ENCODE measurements around the gene UGT1A8.
"Not testable (repeated sequence)": the region's sequence is repeated elsewhere in the genome, so short reads cannot be mapped to it uniquely, and the experiment has no call there.

Gene UGT1A8

DNA sequence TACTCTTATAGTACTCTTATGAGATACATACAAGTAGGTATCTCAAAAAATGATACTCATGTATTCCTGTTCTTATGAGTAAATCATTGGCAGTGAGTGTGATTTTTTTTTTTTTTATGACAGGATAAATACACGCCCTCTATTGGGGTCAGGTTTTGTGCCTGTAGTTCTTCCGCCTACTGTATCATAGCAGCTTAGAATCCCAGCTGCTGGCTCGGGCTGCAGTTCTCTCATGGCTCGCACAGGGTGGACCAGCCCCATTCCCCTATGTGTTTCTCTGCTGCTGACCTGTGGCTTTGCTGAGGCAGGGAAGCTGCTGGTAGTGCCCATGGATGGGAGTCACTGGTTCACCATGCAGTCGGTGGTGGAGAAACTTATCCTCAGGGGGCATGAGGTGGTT, at the start of gene UGT1A8:
TSS of gene UGT1A8 (plus strand) at position 158 of the 400 bp plus-strand sequence. CDS start at position 233, 75 bp downstream.
- not testable (repeated sequence) for DNase-seq (ENCODE audit: low read depth)

DNA sequence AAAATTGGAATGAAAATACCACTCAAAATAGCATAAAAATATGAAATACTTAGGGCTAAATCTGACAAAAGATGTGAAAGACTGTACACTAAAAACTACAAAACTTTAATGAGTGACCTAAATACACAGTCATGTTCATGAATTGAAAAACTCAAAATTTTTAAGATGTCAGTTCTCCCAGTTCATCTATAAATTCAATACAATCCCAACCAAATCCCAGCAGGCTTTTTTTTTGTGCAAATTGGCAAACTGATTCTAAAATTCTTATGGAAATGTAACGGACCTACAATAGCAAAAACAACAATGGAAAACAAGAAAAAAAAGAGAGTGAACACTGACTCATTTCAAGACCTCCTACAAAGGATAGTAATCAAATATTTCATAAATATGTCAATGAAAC, 46.4 kb upstream of the UGT1A8 start:
- DNase-seq (ENCODE audit: low read depth), result no peak

DNA sequence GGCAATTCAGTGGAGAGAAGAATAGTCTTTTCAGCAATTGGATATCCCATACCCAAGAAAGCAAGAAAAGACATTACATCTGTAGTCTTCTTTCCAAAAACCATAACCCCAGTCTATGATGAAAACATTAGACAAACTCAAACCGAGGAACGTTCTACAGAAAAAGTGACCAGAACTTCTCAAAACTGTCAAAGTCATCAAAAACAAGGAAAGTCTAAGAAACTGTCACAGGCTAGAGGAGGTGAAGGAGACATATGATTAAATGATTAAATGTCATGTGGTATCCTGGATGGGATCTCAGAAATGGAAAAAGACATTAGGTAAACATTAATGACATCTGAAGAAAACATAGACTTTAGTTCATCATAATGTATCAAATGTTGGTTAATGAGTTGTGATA, 46.0 kb upstream of the UGT1A8 start:
- DNase-seq (ENCODE audit: low read depth), result no peak

DNA sequence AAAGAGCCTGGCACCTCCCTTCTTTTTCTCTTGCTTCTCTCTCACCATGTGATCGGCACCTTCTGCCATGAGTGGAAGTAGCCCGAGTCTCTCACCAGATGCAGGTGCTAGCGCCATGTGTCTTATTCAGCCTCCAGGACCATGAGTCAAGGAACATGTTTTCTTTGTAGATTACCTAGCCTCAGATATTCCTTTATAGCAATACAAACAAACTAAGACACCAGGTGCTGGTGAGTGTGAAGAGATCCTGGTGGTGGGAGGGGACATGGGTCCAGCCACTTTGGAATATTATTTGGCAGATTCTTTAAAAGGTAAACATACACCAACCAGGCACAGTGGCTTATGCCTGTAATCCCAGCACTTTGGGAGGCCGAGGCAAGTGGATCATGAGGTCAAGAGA, 45.0 kb upstream of the UGT1A8 start:
- DNase-seq (ENCODE audit: low read depth), result no peak

DNA sequence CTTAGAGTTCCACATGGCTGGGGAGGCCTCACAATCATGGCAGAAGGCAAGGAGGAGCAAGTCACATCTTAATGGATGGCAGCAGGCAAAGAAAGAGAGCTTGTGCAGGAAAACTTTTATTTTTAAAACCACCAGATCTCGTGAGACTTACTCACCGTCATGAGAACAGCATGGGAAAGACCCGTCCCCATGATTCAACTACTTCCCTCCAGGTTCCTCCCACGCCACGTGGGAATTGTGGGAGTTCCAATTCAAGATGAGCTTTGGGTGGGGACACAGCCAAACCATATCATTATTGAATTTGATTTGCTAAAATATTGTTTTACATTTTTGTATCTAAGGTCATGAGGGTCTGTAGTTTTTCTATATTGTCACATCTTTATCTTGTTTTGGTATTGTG, 40.1 kb upstream of the UGT1A8 start:
- not testable (repeated sequence) for DNase-seq (ENCODE audit: low read depth)

DNA sequence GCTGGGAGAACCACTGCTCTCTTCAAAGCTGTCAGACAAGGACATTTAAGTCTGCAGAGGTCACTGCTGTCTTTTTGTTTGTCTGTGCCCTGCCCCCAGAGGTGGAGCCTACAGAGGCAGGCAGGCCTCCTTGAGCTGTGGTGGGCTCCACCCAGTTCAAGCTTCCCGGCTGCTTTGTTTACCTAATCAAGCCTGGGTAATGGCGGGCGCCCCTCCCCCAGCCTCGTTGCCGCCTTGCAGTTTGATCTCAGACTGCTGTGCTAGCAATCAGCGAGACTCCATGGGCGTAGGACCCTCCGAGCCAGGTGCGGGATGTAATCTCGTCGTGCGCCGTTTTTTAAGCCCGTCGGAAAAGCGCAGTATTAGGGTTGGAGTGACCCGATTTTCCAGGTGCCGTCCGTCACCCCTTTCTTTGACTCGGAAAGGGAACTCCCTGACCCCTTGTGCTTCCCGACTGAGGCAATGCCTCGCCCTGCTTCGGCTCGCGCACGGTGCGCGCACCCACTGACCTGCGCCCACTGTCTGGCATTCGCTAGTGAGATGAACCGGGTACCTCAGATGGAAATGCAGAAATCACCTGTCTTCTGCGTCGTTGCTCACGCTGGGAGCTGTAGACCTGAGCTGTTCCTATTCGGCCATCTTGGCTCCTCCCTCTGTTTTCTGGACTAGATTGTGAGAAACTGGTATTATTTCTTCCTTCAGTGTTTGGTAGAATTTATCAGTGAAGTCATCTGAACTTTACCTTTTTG, 34.0 kb upstream of the UGT1A8 start:
- not testable (repeated sequence) for DNase-seq (ENCODE audit: low read depth)

DNA sequence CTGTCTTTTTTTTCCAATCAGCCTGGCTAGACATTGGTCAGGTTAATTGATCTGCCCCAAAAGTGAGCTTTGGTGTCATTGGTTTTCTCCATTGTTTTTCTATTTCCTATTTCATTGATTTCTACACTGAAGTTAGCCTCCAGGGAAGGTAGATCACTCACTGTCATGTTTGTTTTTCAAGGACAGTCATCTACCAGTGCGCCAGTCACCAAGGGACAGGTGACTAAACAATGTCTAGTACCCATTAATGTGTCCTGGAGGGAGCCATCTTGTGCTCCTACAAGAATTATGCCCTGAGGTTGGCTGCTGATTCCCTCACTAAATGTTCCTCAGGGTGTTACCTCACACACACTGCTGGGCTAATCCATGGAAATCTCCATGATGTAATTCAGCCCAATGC, 33.2 kb upstream of the UGT1A8 start:
- DNase-seq (ENCODE audit: low read depth), result no peak

DNA sequence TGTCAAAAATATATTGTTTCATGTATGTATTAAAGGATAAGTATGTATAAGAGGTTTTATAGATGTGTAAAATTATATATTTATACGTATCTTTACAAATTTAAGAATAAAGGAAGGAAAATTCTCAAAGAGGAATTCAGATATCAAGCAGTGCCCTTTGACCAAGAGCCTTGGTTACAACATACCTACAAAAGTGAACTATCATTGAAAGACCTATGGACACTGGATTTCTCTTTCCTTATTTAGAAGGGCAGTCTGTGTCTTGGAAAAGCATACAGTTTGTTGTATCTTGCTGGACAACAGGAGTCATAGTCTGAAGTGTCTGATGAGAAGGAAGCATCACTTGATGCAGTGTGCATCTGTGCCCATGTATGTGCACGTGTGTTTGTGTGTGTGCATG, 29.0 kb upstream of the UGT1A8 start:
- no peak for DNase-seq (ENCODE audit: low read depth)

DNA sequence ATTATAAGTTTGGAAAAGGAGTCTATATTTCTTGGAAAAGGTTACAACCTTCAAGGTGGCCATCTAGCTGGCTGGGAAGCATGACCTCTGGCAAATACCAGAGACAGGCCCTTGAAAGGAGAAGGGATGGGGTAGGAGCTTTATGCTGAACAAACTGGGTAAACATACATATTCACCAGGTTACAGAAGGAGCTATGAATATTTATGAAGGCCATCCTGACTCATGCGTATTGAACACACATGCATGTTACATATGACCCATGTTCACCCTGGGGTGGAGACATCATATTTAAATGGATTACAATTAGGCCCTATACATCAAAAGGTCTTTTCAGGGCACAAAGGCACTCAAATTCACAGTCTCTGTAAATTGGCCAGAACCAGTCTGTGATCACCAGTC, 24.7 kb upstream of the UGT1A8 start:
- DNase-seq (ENCODE audit: low read depth), result not testable (repeated sequence)

DNA sequence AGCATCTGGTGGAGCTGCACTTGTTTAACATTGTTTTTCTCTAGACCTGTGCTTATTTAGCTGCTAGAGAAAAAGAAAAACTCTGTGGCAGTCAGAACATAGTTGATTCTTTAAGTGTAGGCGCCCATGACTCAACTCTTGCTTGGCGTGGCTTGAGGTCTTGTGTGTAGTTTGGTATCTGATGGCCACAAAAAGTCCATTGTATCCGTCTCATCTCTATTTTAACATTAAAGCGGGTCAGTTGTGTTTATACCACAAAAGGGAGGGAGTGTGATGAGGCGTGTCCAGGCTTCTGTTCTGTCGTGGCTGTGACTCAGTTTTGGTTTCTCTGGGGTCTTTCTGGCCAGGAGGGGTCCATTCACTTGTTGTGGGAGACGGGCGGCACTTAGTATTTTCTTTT, 24.2 kb upstream of the UGT1A8 start:
- no peak for DNase-seq (ENCODE audit: low read depth)

DNA sequence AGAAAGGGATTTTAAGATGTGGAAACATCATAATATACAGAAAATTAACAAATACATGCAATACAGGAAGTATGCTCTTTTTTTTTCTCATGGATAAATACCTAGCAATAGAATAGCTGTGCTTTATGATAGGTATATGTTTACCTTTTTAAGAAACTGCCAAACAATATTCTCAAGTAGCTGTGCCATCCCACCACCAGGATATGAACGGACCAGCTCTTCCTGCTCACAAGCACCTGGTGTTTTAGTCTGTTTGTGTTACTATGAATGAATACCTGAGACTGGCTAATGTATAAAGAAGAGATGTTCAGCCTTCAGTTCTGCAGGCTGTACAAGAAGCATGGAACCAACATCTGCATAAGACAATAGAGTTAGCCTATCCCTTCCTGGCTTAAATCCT, 19.9 kb upstream of the UGT1A8 start:
- no peak for DNase-seq (ENCODE audit: low read depth)

DNA sequence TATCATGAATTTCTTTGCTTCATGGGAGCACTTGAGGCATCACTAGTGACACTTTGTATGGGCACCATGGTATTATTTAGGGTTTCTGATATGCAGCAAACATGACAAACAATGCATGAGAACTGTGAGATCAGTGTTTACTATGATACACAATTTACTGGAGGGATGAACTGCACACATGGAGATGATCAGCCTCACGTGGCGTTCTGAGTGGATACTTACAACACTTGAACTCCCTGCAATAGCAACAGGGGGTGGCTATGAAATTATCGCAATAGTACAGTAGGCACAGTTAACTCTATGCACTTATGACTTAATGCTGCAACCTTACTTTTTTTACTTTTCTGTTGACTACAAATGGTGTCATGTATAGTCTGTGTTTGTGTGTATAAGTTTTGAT, 18.5 kb upstream of the UGT1A8 start:
- DNase-seq (ENCODE audit: low read depth), result no peak

DNA sequence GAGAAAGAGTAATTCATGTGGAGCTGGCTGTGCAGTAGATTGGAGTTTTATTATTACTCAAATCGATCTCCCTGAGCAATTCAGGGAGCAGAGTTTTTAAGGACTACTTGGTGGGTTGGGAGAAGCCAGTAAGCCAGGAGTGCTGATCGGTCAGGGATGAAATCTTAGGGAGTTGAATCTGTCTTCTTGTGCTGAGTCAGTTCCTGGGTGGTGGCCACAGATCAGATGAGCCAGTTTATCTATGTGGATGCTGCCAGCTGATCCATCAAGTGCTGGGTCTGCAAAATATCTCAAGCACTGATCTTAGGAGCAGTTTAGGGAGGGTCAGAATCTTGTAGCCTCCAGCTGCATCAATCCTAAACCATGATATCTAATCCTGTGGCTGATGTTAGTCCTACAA, 17.0 kb upstream of the UGT1A8 start:
- DNase-seq (ENCODE audit: low read depth), result no peak

DNA sequence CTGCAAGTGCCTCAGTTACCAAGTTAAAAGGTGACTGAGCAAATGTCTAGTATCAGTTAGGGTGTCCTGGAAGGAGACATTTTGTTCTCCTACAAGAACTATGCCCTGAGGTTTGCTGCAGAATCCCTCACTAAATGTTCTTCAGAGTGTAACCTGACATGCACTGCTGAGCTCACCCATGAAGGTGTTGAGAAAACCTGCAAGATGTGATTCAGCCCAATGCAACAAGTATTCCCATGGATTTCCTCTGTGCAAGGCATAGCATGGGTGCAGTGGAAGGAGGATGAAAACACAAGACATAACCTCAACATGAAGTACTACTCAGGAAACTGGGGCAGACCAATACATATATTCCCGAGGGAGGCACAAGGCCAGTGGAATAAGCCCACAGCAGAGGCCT, 15.4 kb upstream of the UGT1A8 start:
- no peak for DNase-seq (ENCODE audit: low read depth)

DNA sequence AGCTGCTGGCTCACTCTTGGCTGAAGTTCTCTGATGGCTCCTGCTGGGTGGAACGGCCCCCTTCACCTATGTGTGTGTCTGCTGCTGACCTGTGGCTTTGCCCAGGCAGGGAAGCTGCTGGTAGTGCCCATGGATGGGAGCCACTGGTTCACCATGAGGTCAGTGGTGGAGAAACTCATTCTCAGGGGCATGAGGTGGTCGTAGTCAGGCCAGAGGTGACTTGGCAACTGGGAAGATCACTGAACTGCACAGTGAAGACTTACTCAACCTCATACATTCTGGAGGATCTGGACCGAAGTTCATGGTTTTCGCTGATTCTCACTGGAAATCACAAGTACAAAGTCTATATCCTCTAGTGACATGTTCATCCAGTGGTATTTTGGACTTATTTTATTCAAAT, 13.9 kb upstream of the UGT1A8 start:
- no peak for DNase-seq (ENCODE audit: low read depth)

DNA sequence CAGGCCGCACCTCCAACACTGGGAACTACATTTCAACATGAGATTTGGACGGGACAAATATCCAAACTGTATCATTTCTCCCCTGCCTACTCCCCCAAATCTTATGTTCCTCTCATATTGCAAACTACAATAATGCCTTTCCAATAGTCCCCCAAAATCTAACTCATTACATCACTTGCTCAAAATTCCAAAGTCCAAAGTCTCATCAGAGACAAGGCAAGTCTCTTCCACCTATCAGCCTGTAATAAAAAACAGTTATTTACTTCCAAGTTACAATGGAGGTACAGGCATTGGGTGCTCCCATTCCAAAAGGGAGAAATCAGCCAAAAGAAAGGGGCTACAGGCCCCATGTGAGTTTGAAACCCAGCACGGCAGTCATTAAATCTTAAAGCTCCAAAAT, 12.6 kb upstream of the UGT1A8 start:
- DNase-seq (ENCODE audit: low read depth), result no peak

DNA sequence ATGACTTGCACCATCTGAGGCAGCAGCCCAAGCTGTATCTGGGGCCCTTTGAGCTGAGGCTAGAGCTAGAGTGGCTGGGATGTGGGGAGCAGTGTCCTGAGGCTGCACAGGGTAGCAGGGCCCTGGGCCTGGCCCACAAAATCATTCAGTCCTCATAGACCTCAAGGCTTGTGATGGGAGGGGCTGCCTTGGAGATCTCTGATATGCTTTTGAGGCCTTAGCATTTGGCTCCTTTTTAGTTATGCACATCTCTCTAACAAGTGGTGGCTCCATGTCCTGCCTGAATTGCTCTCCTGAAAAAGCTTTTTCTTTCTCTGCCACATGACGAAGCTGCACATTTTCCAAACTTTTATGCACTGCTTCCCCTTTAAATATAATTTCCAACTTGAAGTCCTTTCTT, 11.8 kb upstream of the UGT1A8 start:
- DNase-seq (ENCODE audit: low read depth), result no peak

DNA sequence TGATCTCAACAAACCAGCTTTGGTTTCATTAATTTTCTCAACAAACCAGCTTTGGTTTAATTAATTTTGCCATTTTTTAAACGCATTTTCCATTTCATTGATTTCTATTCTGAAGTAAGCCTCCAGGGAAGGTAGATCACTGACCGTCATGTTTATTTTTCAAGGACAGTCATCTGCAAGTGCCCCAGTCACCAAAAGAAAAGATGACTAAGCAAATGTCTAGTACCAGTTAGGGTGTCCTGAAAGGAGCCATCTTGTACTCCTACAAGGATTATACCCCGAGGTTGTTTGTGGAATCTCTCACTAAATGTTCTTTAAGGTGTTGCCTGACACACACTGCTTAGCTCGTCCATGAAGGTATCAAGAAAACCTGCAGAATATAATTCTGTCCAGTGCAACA, 6.1 kb upstream of the UGT1A8 start:
- DNase-seq (ENCODE audit: low read depth), result no peak

DNA sequence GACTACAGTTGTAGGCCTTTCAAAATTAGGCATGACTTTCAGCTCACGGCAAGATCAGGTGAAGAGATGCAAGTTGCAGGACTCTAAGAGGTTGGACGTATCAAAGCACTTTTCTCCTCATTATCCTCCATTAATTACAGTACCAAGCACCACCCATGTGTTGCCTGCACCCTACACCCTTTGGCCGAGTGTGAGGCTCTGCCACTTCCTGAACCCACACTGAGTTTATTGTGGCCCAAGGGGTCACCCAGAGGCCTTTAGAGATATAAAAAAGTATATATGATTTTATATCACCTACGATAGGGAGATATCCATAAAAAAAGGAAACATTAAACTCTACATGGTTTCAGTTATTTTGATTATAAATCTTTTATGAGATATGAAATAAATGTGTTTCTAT, 2.8 kb downstream of the UGT1A8 start:
- DNase-seq (ENCODE audit: low read depth), result no peak

DNA sequence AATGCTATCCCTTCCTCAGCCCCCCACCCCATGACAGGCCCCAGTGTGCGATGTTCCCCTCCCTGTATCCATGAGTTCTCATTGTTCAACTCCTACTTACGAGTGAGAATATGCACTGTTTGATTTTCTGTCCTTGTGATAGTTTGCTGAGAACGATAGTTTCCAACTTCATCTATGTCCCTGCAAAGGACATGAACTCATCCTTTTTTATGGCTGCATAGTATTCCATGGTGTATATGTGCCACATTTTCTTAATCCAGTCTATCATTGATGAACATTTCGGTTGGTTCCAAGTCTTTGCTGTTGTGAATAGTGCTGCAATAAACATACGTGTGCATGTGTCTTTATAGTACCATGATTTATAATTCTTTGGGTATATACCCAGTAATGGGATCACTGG, 4.4 kb downstream of the UGT1A8 start:
- DNase-seq (ENCODE audit: low read depth), result not testable (repeated sequence)

DNA sequence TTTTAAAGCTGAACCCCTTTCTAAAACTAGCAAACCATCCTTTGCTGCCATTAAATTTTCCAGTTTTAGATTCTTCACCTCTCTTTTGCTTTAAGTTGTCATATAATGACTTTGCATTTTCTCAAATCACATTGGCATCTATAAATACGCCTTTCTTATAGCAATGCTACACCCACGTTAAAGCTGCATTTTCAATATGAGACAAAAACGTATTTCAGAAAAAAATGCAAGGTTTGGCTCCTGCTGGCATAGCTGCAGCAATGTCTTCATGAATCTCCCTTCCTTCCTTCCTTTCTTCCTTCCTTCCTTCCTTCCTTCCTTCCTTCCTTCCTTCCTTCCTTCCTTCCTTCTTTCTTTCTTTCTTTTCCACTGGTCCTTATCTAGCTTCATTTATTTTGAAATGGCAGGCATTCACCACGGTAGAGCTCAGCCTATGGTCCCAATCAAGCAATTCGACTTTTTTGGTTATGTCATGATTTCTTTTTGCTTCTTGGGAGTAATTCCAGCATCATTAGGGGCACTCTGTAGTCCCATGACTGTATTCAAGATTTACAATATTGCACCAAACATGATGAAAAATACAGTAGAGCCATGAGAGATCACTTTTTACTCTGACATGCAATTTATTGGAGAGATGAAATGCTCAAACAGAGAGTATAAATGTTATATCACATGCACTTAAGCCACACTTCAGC, 10.0 kb downstream of the UGT1A8 start:
- DNase-seq (ENCODE audit: low read depth), result no peak

DNA sequence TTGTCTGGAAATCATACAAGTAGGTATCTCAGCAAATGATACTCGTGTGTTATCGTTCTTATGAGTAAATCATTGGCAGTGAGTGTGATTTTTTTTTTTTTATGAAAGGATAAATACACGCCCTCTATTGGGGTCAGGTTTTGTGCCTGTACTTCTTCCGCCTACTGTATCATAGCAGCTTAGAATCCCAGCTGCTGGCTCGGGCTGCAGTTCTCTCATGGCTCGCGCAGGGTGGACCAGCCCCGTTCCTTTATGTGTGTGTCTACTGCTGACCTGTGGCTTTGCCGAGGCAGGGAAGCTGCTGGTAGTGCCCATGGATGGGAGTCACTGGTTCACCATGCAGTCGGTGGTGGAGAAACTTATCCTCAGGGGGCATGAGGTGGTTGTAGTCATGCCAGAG, 18.9 kb downstream of the UGT1A8 start, which contains the start of gene UGT1A10:
TSS of gene UGT1A10 (plus strand) at position 143 of the 400 bp plus-strand sequence. CDS start at position 218, 75 bp downstream.
- not testable (repeated sequence) for DNase-seq (ENCODE audit: low read depth)

DNA sequence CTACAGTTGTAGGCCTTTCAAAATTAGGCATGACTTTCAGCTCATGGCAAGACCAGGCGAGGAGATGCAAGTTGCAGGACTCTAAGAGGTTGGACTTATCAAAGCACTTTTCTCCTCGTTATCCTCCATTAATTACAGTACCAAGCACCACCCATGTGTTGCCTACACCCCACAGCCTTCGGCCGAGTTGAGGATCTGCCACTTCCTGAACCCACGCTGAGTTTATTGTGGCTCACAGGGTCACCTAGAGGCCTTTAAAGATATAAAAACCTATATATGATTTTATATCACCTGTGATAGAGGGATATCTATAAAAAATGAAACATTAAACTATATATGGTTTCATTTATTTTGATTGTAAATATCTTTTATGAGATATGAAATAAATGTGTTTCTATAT, 21.4 kb downstream of the UGT1A8 start:
- DNase-seq (ENCODE audit: low read depth), result no peak

DNA sequence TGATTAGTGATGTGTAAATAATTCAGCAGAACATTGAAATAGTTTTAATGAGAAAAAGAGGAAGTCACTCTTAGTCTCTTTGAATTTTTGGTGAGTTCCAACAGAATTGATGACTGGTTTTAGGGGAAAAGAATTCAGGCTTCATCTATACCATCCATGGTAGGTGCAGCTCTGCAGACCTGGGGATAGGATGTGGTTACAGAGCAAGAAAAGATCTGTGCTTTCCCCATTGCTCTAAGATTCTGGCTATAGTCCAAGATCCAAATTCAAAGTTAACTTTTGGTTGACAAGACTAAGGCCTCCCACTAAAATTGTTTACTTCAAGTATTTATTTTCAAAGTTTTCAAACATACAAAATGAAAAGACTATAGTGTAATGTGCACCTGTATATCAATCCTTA, 22.4 kb downstream of the UGT1A8 start:
- DNase-seq (ENCODE audit: low read depth), result no peak
